Adrenal gland (tissue), 12 donors: ENCODE data around the gene CHPT1. TPM values are rescaled to one million over a fixed set of nuclear protein-coding genes. Genes with fewer than 3 reads are reported as not detected.
A peak's percentile ranks its signal among the peaks of the same experiment; 100 is the strongest.

Experiments
- DNase-seq, 7 donors: peaks; one replicate each; pipeline ENCODE4 v3.0.0-alpha.2; 2019 to 2020
- H3K27ac ChIP-seq, 5 donors: fragments of 200-600 bp; sonication (generic) in 4 of 5; 1 replicate in 3 of 5; 2 replicates in 2 of 5; pipeline versions ENCODE4 v1.5.1 to v1.8.0; 2016 to 2020; ENCODE audit warnings: mild to moderate bottlenecking in 1 of 5
- H3K27me3 ChIP-seq: fragments of 200-600 bp; 2 replicates; pipeline ENCODE4 v1.8.0; 2021
- H3K36me3 ChIP-seq, 2 donors: fragments of 200-600 bp; replicated peaks in 1 of 2; 1 replicate in 1 of 2; 2 replicates in 1 of 2; pipeline versions ENCODE4 v1.5.1 to v1.8.0; 2018 to 2022
- H3K4me1 ChIP-seq, 2 donors: fragments of 200-600 bp; replicated peaks in 1 of 2; 1 replicate in 1 of 2; 2 replicates in 1 of 2; pipeline versions ENCODE4 v1.5.1 to v1.8.0; 2018 to 2021
- H3K4me3 ChIP-seq, 4 donors: fragments of 200-600 bp; sonication (generic) in 3 of 4; one replicate each; pipeline ENCODE4 v1.5.1; 2016 to 2018
- H3K9me3 ChIP-seq, 3 donors: fragments of 200-600 bp; sonication (generic) in 1 of 3; replicated peaks in 1 of 3; 1 replicate in 2 of 3; 2 replicates in 1 of 3; pipeline versions ENCODE4 v1.5.1 to v1.8.0; 2016 to 2021
- CTCF ChIP-seq, 6 experiments: fragments of 450-650 bp in 4 of 6; fragments of 200-600 bp in 2 of 6; sonication (generic) in 1 of 6; IDR thresholded peaks; 1 replicate in 5 of 6; 2 replicates in 1 of 6; pipeline versions ENCODE4 v1.5.1 to v1.8.0; 2016 to 2021; ENCODE audit warnings: antibody characterized with exemption in 6 of 6, mild to moderate bottlenecking in 2 of 6, moderate library complexity in 1 of 6
- POLR2A ChIP-seq, 2 donors: fragments of 450-650 bp; IDR thresholded peaks; one replicate each; pipeline ENCODE4 v1.6.1; 2017; ENCODE audit warnings: antibody characterized with exemption in 2 of 2, mild to moderate bottlenecking in 2 of 2, moderate library complexity in 1 of 2
- WGBS, 4 donors: extraction: QIAGEN DNeasy Blood & Tissue Kit in 2 of 4; methylation state at CpG; one replicate each; pipeline versions ENCODE4 v1.1.5 to v1.1.7; 2013 to 2017; 5-methylcytosine and 5-hydroxymethylcytosine counted together
- intact Hi-C, 2 donors: fragments of 100-400 bp; cut with DNase I; formaldehyde crosslinking; loops; one replicate each; pipeline versions ENCODE4 v1.14.1 to v1.15.0; 2022 to 2023
- polyA plus RNA-seq, 3 donors: library from polyadenylated mRNA; stranded (reverse); fragments of 200-250 nt in 2 of 3; fragments of 350-450 nt in 1 of 3; fragmentation: Illumina TruSeq in 1 of 3; extraction: RNeasy Lipid Tissue Mini Kit (QIAGEN cat#74804) in 1 of 3; gene quantifications; one replicate each; pipeline ENCODE4 v1.2.3, GENCODE V29; 2013 to 2014
- total RNA-seq, 9 donors: library from RNA; depleted of rRNA in 4 of 9; stranded (reverse); fragments of >200 nt in 4 of 9; fragments of 120-200 nt in 1 of 9; fragmentation: NEBNext Ultra II Directional in 1 of 9; extraction: Animal tissue kit (Norgen Biotek cat#: 25700) in 1 of 9; gene quantifications; one replicate each; pipeline versions ENCODE4 v1.1.0 to v1.2.4, GENCODE V29; 2013 to 2023
- donor health status: healthy with polysubstance abuse.
- donor health status: Bipolar disorder and iron deficiency.
- donor health status: DM: yes; HTN: yes; CAD: no.
- donor health status: DM: no; HTN: no; CAD: no.
- donor health status: DM: no; HTN: no; CAD: no.
- donor health status: DM: yes; HTN: yes; CAD: no.

Gene CHPT1
- total and polyA plus RNA-seq, 12 donors, result 20.4 to 190 (median 90.6) TPM

- no peaks in the 10 kb centered on the region for H3K36me3 ChIP-seq
- no peaks in the 10 kb centered on the region for H3K27me3 ChIP-seq
- H3K9me3 ChIP-seq, result peaks cover 0 to 5% (median 0%) of the 10 kb centered on the region in 3 donors
- intact Hi-C loops, result no loop called here
- peaks cover 13 to 53% of the 10 kb centered on the region in 2 donors for H3K4me1 ChIP-seq
- 84 to 88% (median 86%) methylated on average over 2 of the region's 2 CpGs for WGBS, 4 donors
- no peak for DNase-seq
- TF ChIP-seq CTCF (IDR thresholded peaks at IDR 0.05) (no peak), POLR2A (IDR thresholded peaks at IDR 0.05) (no peak)
- no peak overlapping the region for H3K4me3 ChIP-seq
- H3K27ac ChIP-seq, result peak overlapping the region in 3 of 5 donors; percentile 56 to 81 (median 74)
These were observed 16.5 kb downstream of the CHPT1 start for GRCh38 chr12:101713930-101714329.

GRCh38 chr12:101714877-101715444 is 17.5 kb downstream of the CHPT1 start:
- H3K27ac ChIP-seq, result peak overlapping the region in 1 of 5 donors; percentile 19
- WGBS, 4 donors, result 80 to 87% (median 84%) methylated on average over 3 of the region's 3 CpGs
- H3K4me1 ChIP-seq, result peaks cover 13 to 46% of the 10 kb centered on the region in 2 donors
- H3K9me3 ChIP-seq, result peaks cover 0 to 5% (median 0%) of the 10 kb centered on the region in 3 donors
- TF ChIP-seq POLR2A (IDR thresholded peaks at IDR 0.05) (no peak), CTCF (IDR thresholded peaks at IDR 0.05) (no peak)
- H3K4me3 ChIP-seq, result no peak overlapping the region
- intact Hi-C loops, result no loop called here
- H3K27me3 ChIP-seq, result no peaks in the 10 kb centered on the region
- H3K36me3 ChIP-seq, result no peaks in the 10 kb centered on the region
- no peak for DNase-seq

- intact Hi-C loops, result no loop called here
- Histone ChIP-seq H3K27me3 (no peaks in the 10 kb centered on the region), H3K27ac (no peak overlapping the region), H3K4me1 (peaks cover 0 to 23% of the 10 kb centered on the region in 2 donors), H3K9me3 (peaks cover 0 to under 1% (median 0%) of the 10 kb centered on the region in 3 donors), H3K4me3 (no peak overlapping the region), H3K36me3 (peaks cover 0 to 8% of the 10 kb centered on the region in 2 donors)
- DNase-seq, result no peak
- TF ChIP-seq POLR2A (IDR thresholded peaks at IDR 0.05) (no peak), CTCF (IDR thresholded peaks at IDR 0.05) (no peak)
These were observed 22.1 kb downstream of the CHPT1 start for GRCh38 chr12:101719566-101719965.

GRCh38 chr12:101720118-101720517 is 22.7 kb downstream of the CHPT1 start:
- Histone ChIP-seq H3K4me3 (no peak overlapping the region), H3K27ac (no peak overlapping the region), H3K36me3 (peaks cover 0 to 8% of the 10 kb centered on the region in 2 donors), H3K4me1 (peaks cover 0 to 19% of the 10 kb centered on the region in 2 donors), H3K27me3 (no peaks in the 10 kb centered on the region), H3K9me3 (no peaks in the 10 kb centered on the region)
- no peak for DNase-seq
- no peak for TF ChIP-seq POLR2A (IDR thresholded peaks at IDR 0.05)
- TF ChIP-seq CTCF (IDR thresholded peaks at IDR 0.05), result no peak
- intact Hi-C loops, result no loop called here
